Endothelial cell of umbilical vein (primary cell): ENCODE results near the gene UQCR10. TPM values are rescaled to one million over a fixed set of nuclear protein-coding genes. Genes with fewer than 3 reads are reported as not detected.

Source experiments
- BruUV-seq: library from RNA; stranded (reverse); fragments of 400-500 nt; replicated peaks from 2 replicates; lab custom pipeline; 2021; lab: Mats Ljungman, UMichigan
- CTCF ChIA-PET: fragments of 300-600, 350-600 bp; sonication (Branson Sonifier 250); formaldehyde crosslinking; loops from one replicate; lab custom pipeline; 2021; ENCODE audit warnings: antibody characterized with exemption, inconsistent platforms; lab: Charles Lee
- POLR2A ChIA-PET: fragments of 300-600, 350-600 bp; sonication (Branson Sonifier 250); formaldehyde crosslinking; loops from one replicate; lab custom pipeline; 2021; ENCODE audit warnings: antibody characterized with exemption, inconsistent platforms; lab: Charles Lee
- DNase-seq: peaks from one replicate; pipeline ENCODE4 v3.0.0-alpha.2; 2011; ENCODE audit warnings: low read depth, low spot score
- FAIRE-seq: peaks from 2 replicates; lab custom pipeline; 2011; peaks lifted over from hg19 to GRCh38; lab: Jason Lieb, UNC
- H2AFZ ChIP-seq: 2 replicates; pipeline ENCODE4 v1.6.0; 2012; ENCODE audit warnings: low read depth, low read length, control low read depth, inconsistent platforms
- H3K27ac ChIP-seq: 2 replicates; pipeline ENCODE4 v1.5.1; 2011; ENCODE audit warnings: low read depth, mild to moderate bottlenecking, control low read depth, low read length, moderate library complexity; ENCODE audit not compliant: insufficient read depth
- H3K27me3 ChIP-seq, 2 experiments: 2 replicates each; pipeline versions ENCODE4 v1.6.0 to v1.6.1; 2011; ENCODE audit warnings: low read length in 2 of 2, mixed read lengths in 1 of 2; ENCODE audit not compliant: control insufficient read depth in 2 of 2, insufficient read depth in 2 of 2
- H3K36me3 ChIP-seq, 2 experiments: 2 replicates in 1 of 2; 3 replicates in 1 of 2; pipeline ENCODE4 v1.5.1; 2011; ENCODE audit warnings: low read length in 2 of 2, mild to moderate bottlenecking in 1 of 2, moderate library complexity in 1 of 2; ENCODE audit not compliant: control insufficient read depth in 2 of 2, insufficient read depth in 2 of 2; ENCODE audit errors: extremely low read depth in 1 of 2
- H3K4me1 ChIP-seq: 3 replicates; pipeline ENCODE4 v1.5.1; 2011; ENCODE audit warnings: mild to moderate bottlenecking, low read length; ENCODE audit not compliant: control insufficient read depth, insufficient read depth; ENCODE audit errors: extremely low read depth
- H3K4me2 ChIP-seq: 2 replicates; pipeline ENCODE4 v1.6.1; 2011; ENCODE audit warnings: low read length, control low read depth, mixed read lengths; ENCODE audit not compliant: insufficient read depth
- H3K4me3 ChIP-seq, 3 experiments: fragments of 200-600 bp in 1 of 3; sonication (generic), shearing (Covaris generic) in 1 of 3; replicated peaks in 1 of 3; 2 replicates each; pipeline ENCODE4 v1.5.1; 2011 to 2016; ENCODE audit warnings: control low read depth in 3 of 3, low read length in 3 of 3, mild to moderate bottlenecking in 2 of 3, inconsistent platforms in 1 of 3, low read depth in 1 of 3, moderate library complexity in 1 of 3; ENCODE audit not compliant: insufficient read depth in 1 of 3
- H3K79me2 ChIP-seq: 2 replicates; pipeline ENCODE4 v1.6.0; 2012; ENCODE audit warnings: low read length, inconsistent platforms; ENCODE audit not compliant: control insufficient read depth, insufficient read depth
- H3K9ac ChIP-seq: replicated peaks from 2 replicates; pipeline ENCODE3; 2011; ENCODE audit warnings: low read length, control low read depth; ENCODE audit not compliant: insufficient read depth; ENCODE audit errors: extremely low read depth
- H3K9me1 ChIP-seq: replicated peaks from 3 replicates; pipeline ENCODE4 v1.6.0; 2011; ENCODE audit warnings: mild to moderate bottlenecking, low read length; ENCODE audit not compliant: control insufficient read depth, insufficient read depth; ENCODE audit errors: extremely low read depth
- H3K9me3 ChIP-seq: replicated peaks from 2 replicates; pipeline ENCODE4 v1.5.1; 2012; ENCODE audit warnings: low read length, inconsistent platforms; ENCODE audit not compliant: control insufficient read depth, insufficient read depth
- H4K20me1 ChIP-seq: replicated peaks from 2 replicates; pipeline ENCODE3; 2011; ENCODE audit warnings: mild to moderate bottlenecking, low read length; ENCODE audit not compliant: control insufficient read depth, insufficient read depth; ENCODE audit errors: extremely low read depth
- CTCF ChIP-seq, 2 donors: IDR thresholded peaks; 1 replicate in 1 of 2; 2 replicates in 1 of 2; pipeline ENCODE4 v1.5.1; 2011; ENCODE audit warnings: low read length in 2 of 2, mild to moderate bottlenecking in 2 of 2, moderate library complexity in 2 of 2, control low read depth in 1 of 2, inconsistent platforms in 1 of 2, low read depth in 1 of 2; ENCODE audit not compliant: insufficient read depth in 1 of 2; ENCODE audit errors: extremely low read depth in 1 of 2
- EZH2 ChIP-seq: IDR thresholded peaks from 2 replicates; pipeline ENCODE4 v1.6.1; 2012; ENCODE audit warnings: borderline replicate concordance, low read depth, mild to moderate bottlenecking, moderate library complexity, low read length, inconsistent platforms; ENCODE audit not compliant: severe bottlenecking
- FOS ChIP-seq: IDR thresholded peaks from 2 replicates; pipeline ENCODE4 v1.6.1; 2011; ENCODE audit warnings: mild to moderate bottlenecking, low read length, moderate library complexity, borderline replicate concordance; ENCODE audit not compliant: insufficient read depth
- GATA2 ChIP-seq: IDR thresholded peaks from 2 replicates; pipeline ENCODE4 v1.7.0; 2011; ENCODE audit warnings: low read depth, mild to moderate bottlenecking, moderate library complexity, mixed read lengths, low read length; ENCODE audit not compliant: insufficient read length, insufficient read depth
- JUN ChIP-seq: IDR thresholded peaks from 2 replicates; pipeline ENCODE4 v1.6.1; 2011; ENCODE audit warnings: borderline replicate concordance, low read depth; ENCODE audit not compliant: insufficient read length, insufficient read depth
- MAX ChIP-seq: IDR thresholded peaks from 2 replicates; pipeline ENCODE4 v1.6.1; 2011; ENCODE audit not compliant: insufficient read depth, insufficient read length
- MYC ChIP-seq: IDR thresholded peaks from one replicate; pipeline ENCODE4 v1.6.1; 2011; ENCODE audit warnings: mild to moderate bottlenecking, low read depth, low read length
- POLR2A ChIP-seq: IDR thresholded peaks from 2 replicates; pipeline ENCODE4 v1.6.1; 2012; ENCODE audit warnings: low read depth, mild to moderate bottlenecking, control low read depth, low read length
- POLR2AphosphoS5 ChIP-seq: IDR thresholded peaks from 2 replicates; pipeline ENCODE4 v1.6.1; 2012; ENCODE audit warnings: low read depth, mild to moderate bottlenecking, control low read depth, low read length, moderate library complexity; ENCODE audit not compliant: insufficient read depth
- dilution Hi-C: fragments of 300-500 bp; cut with MboI; formaldehyde crosslinking; loops from one replicate; pipeline ENCODE4 v1.15.0; 2019; ENCODE audit warnings: low sequenced_read_pairs; ENCODE audit not compliant: extremely low pct_ligation_motif_present
- intact Hi-C: fragments of 100-400 bp; cut with micrococcal nuclease; formaldehyde crosslinking; loops from one replicate; pipeline ENCODE4 v1.10.0; 2022
- polyA plus RNA-seq, 4 experiments: library from polyadenylated mRNA; depleted of rRNA in 3 of 4; stranded (reverse) in 3 of 4; unstranded in 1 of 4; fragments of >200 nt; gene quantifications; 2 replicates each; pipeline versions ENCODE4 v1.2.1 to v1.2.3, GENCODE V29; 2011 to 2012; ENCODE audit warnings: missing spikeins in 1 of 4
- total RNA-seq: library from RNA; stranded (reverse); gene quantifications from 2 replicates; pipeline ENCODE4 v1.2.3, GENCODE V29; 2021

UQCR10 gene
- total and polyA plus RNA-seq, 2 donors (not counting 3 experiments of a cell fraction or from before 2014, with no cell fraction given) = 96.6 to 196 TPM

- FAIRE-seq (no peak), DNase-seq (no peak)
- H3K36me3 ChIP-seq = peaks cover 6 to 38% of the 10 kb centered on the region in 2 experiments
- H2AFZ ChIP-seq = no peak overlapping the region
- CTCF ChIA-PET = interaction anchor here (1.9 kb wide), 1 partner anchor 24 kb away, joined by 5 read pairs; no protein-coding TSS in a partner anchor
- no peak overlapping the region for H3K4me2 ChIP-seq
- H3K79me2 ChIP-seq = no peaks in the 10 kb centered on the region
- TF ChIP-seq MAX = no peak
- TF ChIP-seq GATA2 = no peak
- no peak for TF ChIP-seq POLR2A
- no peak for TF ChIP-seq EZH2
- no peak for TF ChIP-seq POLR2AphosphoS5
- TF ChIP-seq CTCF (IDR thresholded peaks at IDR 0.05; ENCODE audit: extremely low read depth in 1 of 2, insufficient read depth in 1 of 2, low read depth in 1 of 2, low read length in 2 of 2) = no peak
- TF ChIP-seq JUN = no peak
- no peak for TF ChIP-seq FOS
- TF ChIP-seq MYC = no peak
- POLR2A ChIA-PET = no interaction called here
- H3K9me3 ChIP-seq = no peaks in the 10 kb centered on the region
- no peaks in the 10 kb centered on the region for H3K27me3 ChIP-seq
- dilution Hi-C loops = no loop called here
- no peaks in the 10 kb centered on the region for H3K9me1 ChIP-seq
- intact Hi-C loops = loop anchor here (10.0 kb wide), 1 partner anchor 287 kb away; the partner anchor contains the start of gene HORMAD2
- H3K4me3 ChIP-seq = no peak overlapping the region
- H3K4me1 ChIP-seq = peaks cover 14% of the 10 kb centered on the region
- BruUV-seq = no TSS peak
- no peak overlapping the region for H3K9ac ChIP-seq
- no peak overlapping the region for H3K27ac ChIP-seq
- H4K20me1 ChIP-seq = no peaks in the 10 kb centered on the region
Observed at GRCh38 chr22:29797351-29797750, 30.2 kb downstream of the UQCR10 start.
